Measurements from ENCODE around the gene CCDC51.
"Not testable (repeated sequence)": the region's sequence is repeated elsewhere in the genome, so short reads cannot be mapped to it uniquely, and the experiment has no call there.

The CCDC51 gene, protein sequence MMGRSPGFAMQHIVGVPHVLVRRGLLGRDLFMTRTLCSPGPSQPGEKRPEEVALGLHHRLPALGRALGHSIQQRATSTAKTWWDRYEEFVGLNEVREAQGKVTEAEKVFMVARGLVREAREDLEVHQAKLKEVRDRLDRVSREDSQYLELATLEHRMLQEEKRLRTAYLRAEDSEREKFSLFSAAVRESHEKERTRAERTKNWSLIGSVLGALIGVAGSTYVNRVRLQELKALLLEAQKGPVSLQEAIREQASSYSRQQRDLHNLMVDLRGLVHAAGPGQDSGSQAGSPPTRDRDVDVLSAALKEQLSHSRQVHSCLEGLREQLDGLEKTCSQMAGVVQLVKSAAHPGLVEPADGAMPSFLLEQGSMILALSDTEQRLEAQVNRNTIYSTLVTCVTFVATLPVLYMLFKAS

GRCh38 chr3:48439820-48440589 lies at the start of gene CCDC51, which contains the start of gene TMA7:
Gene CCDC51, minus strand, starts transcription at chr3:48440119. Its CDS starts 4,991 bp downstream, at chr3:48435128.
Gene TMA7, plus strand, starts transcription at chr3:48440257. Its CDS starts 40 bp downstream, at chr3:48440297.
- peak; percentile 98 to 99 for DNase-seq

DNA sequence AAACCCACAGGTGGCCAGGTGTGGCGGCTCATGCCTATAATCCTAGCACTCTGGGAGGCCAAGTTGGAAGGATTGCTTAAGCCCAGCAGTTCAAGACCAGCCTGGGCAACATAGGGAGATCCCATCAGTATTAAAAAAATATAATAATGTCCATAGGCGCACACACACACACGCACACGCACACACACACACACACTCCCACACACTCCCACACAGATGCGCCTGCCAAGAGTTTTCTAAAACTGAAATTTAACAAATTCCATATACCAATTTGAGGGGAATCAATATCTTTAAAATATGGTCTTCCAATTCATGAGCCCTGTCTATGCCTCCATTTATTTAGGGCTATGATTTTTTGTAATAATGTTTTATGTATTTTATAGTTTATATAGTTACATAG lies 47.0 kb upstream of the CCDC51 start:
- DNase-seq: no peak

DNA sequence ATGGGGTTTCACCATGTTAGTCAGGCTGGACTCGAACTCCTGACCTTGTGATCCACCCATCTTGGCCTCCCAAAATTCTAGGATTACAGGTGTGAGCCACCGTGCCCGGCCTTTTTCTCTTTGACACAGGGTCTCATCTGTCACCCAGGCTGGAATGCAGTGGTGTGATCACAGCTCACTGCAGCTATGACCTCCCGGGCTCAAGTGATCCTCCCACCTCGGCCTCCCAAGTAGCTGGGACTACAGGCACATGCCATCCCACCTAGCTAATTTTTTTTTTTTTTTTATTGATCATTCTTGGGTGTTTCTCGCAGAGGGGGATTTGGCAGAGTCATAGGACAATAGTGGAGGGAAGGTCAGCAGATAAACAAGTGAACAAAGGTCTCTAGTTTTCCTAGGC lies 42.9 kb upstream of the CCDC51 start:
- DNase-seq: not testable (repeated sequence)

- not testable (repeated sequence) for DNase-seq
Measured at GRCh38 chr3:48480891-48481290, 41.0 kb upstream of the CCDC51 start.

- peak; percentile 66 to 68 for DNase-seq
Measured at GRCh38 chr3:48478626-48479555, 39.0 kb upstream of the CCDC51 start.

DNA sequence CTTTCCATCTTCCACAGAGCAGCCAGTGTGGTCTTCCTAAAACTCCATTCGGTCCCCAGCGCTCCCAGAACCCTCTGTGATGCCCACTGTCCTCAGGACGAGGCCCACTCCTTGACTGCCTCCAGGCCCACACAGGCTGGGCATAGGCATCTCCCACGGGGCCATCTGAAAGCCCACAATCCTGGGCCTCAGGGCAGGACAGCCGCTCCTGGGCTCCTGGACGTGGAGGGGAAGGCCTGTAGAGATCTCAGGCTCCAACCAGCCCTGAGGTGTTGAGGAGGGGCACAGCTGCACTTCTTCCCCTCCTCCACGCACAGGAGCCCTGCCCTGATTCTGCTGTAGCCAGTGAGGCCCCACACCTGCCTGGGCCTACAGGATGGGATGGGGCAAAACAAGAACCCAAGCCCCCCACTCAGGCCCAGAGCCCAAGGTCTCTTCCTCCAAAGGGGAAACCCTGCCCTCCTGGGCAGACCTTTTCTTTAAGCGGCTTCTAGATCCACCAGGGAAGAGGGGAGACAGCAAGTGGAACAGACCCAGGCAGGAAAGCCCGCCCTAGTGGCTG lies 38.1 kb upstream of the CCDC51 start:
- DNase-seq: no peak

DNA sequence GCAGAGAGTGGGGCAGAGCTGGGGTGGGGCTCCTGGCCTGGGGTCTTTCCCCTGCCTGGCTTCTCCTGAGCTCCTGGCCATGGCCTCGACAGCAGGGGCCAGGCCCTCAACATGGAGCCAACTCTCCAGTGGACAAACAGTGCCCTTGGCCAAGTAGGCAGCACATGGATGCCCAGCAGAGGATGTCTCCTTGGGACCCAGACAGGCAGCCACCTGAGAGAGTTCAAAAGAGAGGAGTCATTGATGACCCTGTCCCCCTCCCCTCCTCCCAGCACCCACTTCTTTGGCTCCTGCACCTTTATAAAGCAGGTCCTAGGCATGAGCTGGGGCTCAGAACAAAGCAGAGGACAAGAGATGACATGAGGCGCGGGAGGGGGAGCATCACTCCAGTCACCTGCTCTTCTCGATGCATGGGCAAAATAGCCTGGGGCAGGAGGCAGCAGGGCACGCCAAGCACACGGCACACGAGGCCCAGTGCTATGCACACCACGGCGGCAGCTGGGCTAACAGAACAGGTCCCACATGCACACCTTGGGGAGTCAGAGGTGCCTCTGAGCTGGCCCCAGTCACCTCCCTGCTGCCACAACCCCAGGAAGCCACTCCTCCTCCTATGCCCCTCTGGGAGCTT lies 36.6 kb upstream of the CCDC51 start:
- no peak for DNase-seq

DNA sequence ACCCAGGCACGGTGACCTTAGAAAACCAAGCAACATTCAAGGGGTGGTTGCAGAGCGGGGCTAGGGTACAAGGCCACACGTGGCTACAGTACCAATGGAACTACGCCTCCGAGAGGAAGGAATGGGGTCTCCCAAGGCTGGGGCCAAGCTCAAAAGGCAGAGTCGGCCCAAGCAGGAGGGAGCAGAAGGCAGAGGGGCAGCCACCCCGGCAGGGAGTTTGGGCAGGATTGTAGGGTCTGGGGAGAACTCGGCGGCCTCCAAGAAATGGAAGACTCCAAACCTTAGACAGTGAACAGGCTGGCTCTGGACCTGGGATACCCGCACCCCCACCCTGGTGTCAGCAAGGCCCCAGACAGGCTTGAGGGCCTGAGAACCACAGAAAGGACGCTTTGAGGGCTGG lies 35.3 kb upstream of the CCDC51 start:
- no peak for DNase-seq

- no peak for DNase-seq
Measured at GRCh38 chr3:48474619-48475018, 34.7 kb upstream of the CCDC51 start.

DNA sequence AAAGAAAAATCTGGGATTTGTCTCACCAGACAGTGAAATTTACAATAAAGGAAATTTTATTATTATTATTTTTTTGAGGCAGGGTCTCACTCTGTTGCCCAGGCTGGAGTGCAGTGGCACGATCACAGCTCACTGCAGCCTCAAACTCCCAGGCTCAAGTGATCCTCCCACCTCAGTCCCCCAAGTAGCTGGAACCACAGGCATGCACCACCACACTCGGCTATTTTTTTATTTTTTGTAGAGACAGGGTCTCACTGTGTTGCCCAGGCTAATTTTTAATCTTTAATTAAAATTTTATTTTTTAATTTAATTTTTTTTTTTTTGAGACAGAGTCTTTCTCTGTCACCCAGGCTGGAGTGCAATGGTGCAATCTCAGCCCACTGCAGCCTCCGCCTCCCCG lies 34.1 kb upstream of the CCDC51 start:
- not testable (repeated sequence) for DNase-seq

DNA sequence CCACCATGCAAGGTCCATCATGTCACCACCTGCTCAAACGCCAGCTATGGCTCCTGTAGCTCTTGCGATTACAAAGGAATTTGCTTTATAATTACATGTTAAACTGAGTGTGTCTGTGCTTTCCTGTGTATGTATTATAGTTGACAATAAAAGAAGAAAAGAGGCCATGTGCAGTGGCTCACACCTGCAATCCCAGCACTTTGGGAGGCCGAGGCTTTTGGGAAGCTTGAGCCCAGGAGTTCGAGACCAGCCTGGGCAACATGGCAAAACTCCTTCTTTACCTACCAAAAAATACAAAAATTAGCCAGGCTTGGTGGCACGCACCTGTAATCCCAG lies 33.7 kb upstream of the CCDC51 start:
- no peak for DNase-seq

DNA sequence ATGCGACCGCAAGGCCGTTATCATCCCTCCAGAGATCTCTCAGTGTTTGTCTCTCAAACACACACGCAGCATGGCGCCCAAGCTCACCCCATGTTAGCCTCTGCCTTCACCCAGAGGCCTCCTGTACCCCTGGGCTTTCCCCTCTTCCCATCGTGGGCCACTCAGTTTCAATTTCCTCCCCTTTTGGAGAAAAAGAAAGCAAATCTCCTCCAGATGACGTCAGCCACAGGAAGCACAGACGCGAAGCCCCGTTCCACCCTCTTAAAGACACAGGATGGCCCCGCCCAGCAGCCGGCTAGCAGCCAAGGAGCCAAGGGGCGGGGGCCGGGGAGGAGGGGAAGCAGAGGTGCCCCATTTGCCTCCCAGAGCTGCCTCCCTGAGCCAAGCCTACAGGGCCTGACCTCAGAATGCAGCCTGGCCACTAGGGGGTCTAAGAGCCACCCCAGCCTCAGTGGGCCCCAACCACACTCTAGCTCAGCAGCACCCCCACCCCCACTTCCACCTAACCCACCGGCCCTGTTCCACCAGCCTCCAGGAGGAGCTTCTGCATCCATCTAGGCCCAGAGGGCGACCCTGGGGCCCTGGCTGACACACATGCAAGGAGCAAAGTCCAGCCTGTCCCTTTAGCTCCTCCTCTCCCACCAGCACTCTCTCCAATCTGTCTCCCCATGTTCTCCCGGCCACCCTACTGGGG lies 33.2 kb upstream of the CCDC51 start:
- peak; percentile 94 to 95 for DNase-seq

GRCh38 chr3:48472673-48472922 lies 32.7 kb upstream of the CCDC51 start:
- no peak for DNase-seq

GRCh38 chr3:48470286-48470685 lies 30.4 kb upstream of the CCDC51 start:
- no peak for DNase-seq

- no peak for DNase-seq
Measured at GRCh38 chr3:48469046-48469915, 29.4 kb upstream of the CCDC51 start.

DNA sequence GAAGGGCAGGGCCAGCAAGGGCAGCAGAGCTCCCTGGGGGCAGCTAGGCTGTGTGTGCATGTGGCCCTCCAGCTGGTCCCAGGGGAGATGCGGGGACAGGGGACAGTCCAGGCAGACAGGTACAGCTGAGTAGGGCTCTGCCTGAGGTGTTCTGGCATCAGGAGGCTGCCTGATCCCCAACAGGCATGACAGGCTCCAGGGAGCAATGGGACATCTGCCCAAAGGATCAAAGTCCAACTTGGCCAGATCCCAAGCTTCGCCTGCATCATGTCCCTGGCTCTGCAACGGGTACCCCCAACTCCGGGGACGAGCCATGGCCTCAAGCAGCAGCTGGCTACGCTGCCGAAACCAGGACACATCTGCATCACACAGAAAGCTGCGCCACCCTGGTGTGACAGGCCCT lies 28.4 kb upstream of the CCDC51 start:
- DNase-seq: no peak

DNA sequence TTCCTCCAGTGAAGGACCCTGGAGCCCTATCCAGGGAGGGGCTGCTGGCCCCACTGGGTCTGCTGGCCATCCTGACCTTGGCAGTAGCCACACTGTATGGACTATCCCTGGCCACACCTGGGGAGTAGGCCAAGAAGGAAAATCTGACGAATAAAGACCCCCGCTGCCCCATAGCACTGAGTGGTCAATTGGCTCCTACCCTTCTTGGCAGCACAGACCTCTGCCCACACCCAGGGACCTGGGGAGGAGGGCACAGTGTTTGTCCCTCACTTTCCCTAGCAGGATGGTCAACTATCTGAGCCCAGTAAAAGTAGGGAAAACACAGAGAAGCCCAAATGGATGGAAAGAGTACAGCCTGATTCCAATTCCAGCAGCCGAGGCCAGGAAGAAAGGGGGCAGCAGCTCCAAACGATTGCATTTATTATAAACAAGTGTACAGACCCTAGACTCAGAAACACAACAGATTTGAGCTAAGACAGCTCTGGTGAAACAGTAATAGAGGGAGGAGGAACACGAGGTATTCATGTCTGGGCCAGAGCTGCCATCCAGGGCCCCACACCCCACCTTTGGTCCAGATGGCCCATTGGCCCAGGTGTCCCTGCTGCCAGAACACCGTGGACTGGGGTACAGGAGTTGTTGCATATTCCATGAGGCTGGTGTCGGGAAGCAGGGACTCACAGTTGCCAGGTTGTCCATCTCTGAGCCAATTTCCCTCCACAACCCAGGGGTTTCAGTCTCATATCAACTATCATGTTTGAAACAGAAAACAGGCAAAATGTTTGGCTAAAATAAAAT lies 27.8 kb upstream of the CCDC51 start:
- no peak for DNase-seq

- DNase-seq: no peak
Measured at GRCh38 chr3:48467110-48467454, 27.2 kb upstream of the CCDC51 start.

GRCh38 chr3:48466386-48467109 lies 26.6 kb upstream of the CCDC51 start:
- DNase-seq: peak; percentile 51 to 62
